Panc1 (cell line): ENCODE data around the gene TLE1. TPM values are rescaled to one million over a fixed set of nuclear protein-coding genes. Genes with fewer than 3 reads are reported as not detected.

Source experiments
- ATAC-seq: fragments of 200-7000 bp; cut with Tn5 transposase; 2 replicates; pipeline ENCODE4 v1.9.1; 2020; ENCODE audit warnings: mild to moderate bottlenecking, moderate library complexity
- BruUV-seq: library from RNA; stranded (reverse); fragments of 400-500 nt; replicated peaks from 2 replicates; lab custom pipeline; 2021; lab: Mats Ljungman, UMichigan
- CTCF ChIA-PET: fragments of 300-600 bp; sonication (Branson Sonifier 250); formaldehyde crosslinking; loops from one replicate; lab custom pipeline; 2022; ENCODE audit warnings: antibody characterized with exemption; lab: Charles Lee
- POLR2A ChIA-PET: fragments of 300-600 bp; sonication (Branson Sonifier 250); formaldehyde crosslinking; loops from one replicate; lab custom pipeline; 2022; ENCODE audit warnings: antibody characterized with exemption; lab: Charles Lee
- DNase-seq: peaks from one replicate; pipeline ENCODE4 v3.0.0-alpha.2; 2010; ENCODE audit warnings: low read depth, low spot score
- H3K27ac ChIP-seq: 2 replicates; pipeline ENCODE4 v1.5.1; 2011; ENCODE audit warnings: mild to moderate bottlenecking, low read length, inconsistent platforms
- H3K27me3 ChIP-seq: fragments of 200-500 bp; sonication (Bioruptor generic); 2 replicates; pipeline ENCODE4 v1.6.0; 2014; ENCODE audit warnings: low read length, inconsistent platforms; ENCODE audit not compliant: control insufficient read depth, insufficient read depth
- H3K36me3 ChIP-seq: fragments of 200-500 bp; sonication (Bioruptor generic); 2 replicates; pipeline ENCODE4 v1.5.1; 2014; ENCODE audit warnings: inconsistent platforms, mild to moderate bottlenecking, low read length, moderate library complexity; ENCODE audit not compliant: control insufficient read depth, insufficient read depth
- H3K4me1 ChIP-seq: 2 replicates; pipeline ENCODE4 v1.5.1; 2011; ENCODE audit warnings: inconsistent platforms, mild to moderate bottlenecking, low read length, moderate library complexity; ENCODE audit not compliant: control insufficient read depth, insufficient read depth
- H3K4me3 ChIP-seq, 2 experiments: 2 replicates each; pipeline ENCODE4 v1.5.1; 2011 to 2012; ENCODE audit warnings: low read depth in 2 of 2, low read length in 2 of 2, mild to moderate bottlenecking in 2 of 2, inconsistent platforms in 1 of 2, moderate library complexity in 1 of 2
- H3K9me3 ChIP-seq: fragments of 200-500 bp; sonication (Bioruptor generic); 2 replicates; pipeline ENCODE4 v1.5.1; 2014; ENCODE audit warnings: low read depth, mild to moderate bottlenecking, inconsistent platforms, low read length, moderate library complexity; ENCODE audit not compliant: control insufficient read depth, insufficient read depth
- POLR2AphosphoS5 ChIP-seq: IDR thresholded peaks from 2 replicates; pipeline ENCODE4 v1.6.1; 2012; ENCODE audit warnings: mild to moderate bottlenecking, low read depth, low read length, moderate library complexity
- SIN3A ChIP-seq: IDR thresholded peaks from 2 replicates; pipeline ENCODE4 v1.6.1; 2012; ENCODE audit warnings: low read depth, mild to moderate bottlenecking, low read length, moderate library complexity, borderline replicate concordance; ENCODE audit not compliant: insufficient read depth
- TCF7L2 ChIP-seq: IDR thresholded peaks from 2 replicates; pipeline ENCODE4 v1.6.1; 2011; ENCODE audit warnings: mild to moderate bottlenecking, low read depth, low read length, inconsistent platforms
- in situ Hi-C: cut with HindIII; loops from 2 replicates; pipeline ENCODE4 v1.10.0; 2016; ENCODE audit warnings: low sequenced_read_pairs, low pct_unique_long_range_greater_than_20kb
- intact Hi-C: fragments of 100-400 bp; cut with micrococcal nuclease; formaldehyde crosslinking; loops from one replicate; pipeline ENCODE4 v1.10.0; 2022; ENCODE audit not compliant: unreplicated experiment
- total RNA-seq: library from RNA; stranded (reverse); gene quantifications from one replicate; pipeline ENCODE4 v1.2.1, GENCODE V29; 2021; ENCODE audit not compliant: unreplicated experiment
- TF ChIP-seq, protein P1 (sequence below): fragments of 450-650 bp; IDR thresholded peaks from 2 replicates; pipeline ENCODE4 v1.5.1; 2017; ENCODE audit warnings: mild to moderate bottlenecking
- TF ChIP-seq, protein P2 (sequence below), 2 experiments: IDR thresholded peaks; 2 replicates each; pipeline ENCODE4 v1.6.1; 2011 to 2012; ENCODE audit warnings: low read depth in 2 of 2, control low read depth in 1 of 2, low read length in 1 of 2, mild to moderate bottlenecking in 1 of 2, moderate library complexity in 1 of 2; ENCODE audit not compliant: insufficient read depth in 1 of 2

The TLE1 gene
- total RNA-seq, 1 experiment from 2014 or later, result 12.9 TPM

GRCh38 chr9:81558091-81558830 lies 131.1 kb downstream of the TLE1 start:
- no peaks in the 10 kb centered on the region for H3K9me3 ChIP-seq
- ATAC-seq, result no peak
- no peaks in the 10 kb centered on the region for H3K36me3 ChIP-seq
- ChIA-PET POLR2A (no interaction called here), CTCF (no interaction called here)
- H3K27me3 ChIP-seq, result no peaks in the 10 kb centered on the region
- no peaks in the 10 kb centered on the region; the same call in 1 of the 2 replicates for H3K4me1 ChIP-seq
- H3K4me3 ChIP-seq, result no peak overlapping the region
- no TSS peak for BruUV-seq
- H3K27ac ChIP-seq, result no peak overlapping the region
- TF ChIP-seq POLR2AphosphoS5, result no peak
- TF ChIP-seq TCF7L2, result no peak
- TF ChIP-seq, protein P1, sequence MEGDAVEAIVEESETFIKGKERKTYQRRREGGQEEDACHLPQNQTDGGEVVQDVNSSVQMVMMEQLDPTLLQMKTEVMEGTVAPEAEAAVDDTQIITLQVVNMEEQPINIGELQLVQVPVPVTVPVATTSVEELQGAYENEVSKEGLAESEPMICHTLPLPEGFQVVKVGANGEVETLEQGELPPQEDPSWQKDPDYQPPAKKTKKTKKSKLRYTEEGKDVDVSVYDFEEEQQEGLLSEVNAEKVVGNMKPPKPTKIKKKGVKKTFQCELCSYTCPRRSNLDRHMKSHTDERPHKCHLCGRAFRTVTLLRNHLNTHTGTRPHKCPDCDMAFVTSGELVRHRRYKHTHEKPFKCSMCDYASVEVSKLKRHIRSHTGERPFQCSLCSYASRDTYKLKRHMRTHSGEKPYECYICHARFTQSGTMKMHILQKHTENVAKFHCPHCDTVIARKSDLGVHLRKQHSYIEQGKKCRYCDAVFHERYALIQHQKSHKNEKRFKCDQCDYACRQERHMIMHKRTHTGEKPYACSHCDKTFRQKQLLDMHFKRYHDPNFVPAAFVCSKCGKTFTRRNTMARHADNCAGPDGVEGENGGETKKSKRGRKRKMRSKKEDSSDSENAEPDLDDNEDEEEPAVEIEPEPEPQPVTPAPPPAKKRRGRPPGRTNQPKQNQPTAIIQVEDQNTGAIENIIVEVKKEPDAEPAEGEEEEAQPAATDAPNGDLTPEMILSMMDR, result no peak
- TF ChIP-seq, protein P2, sequence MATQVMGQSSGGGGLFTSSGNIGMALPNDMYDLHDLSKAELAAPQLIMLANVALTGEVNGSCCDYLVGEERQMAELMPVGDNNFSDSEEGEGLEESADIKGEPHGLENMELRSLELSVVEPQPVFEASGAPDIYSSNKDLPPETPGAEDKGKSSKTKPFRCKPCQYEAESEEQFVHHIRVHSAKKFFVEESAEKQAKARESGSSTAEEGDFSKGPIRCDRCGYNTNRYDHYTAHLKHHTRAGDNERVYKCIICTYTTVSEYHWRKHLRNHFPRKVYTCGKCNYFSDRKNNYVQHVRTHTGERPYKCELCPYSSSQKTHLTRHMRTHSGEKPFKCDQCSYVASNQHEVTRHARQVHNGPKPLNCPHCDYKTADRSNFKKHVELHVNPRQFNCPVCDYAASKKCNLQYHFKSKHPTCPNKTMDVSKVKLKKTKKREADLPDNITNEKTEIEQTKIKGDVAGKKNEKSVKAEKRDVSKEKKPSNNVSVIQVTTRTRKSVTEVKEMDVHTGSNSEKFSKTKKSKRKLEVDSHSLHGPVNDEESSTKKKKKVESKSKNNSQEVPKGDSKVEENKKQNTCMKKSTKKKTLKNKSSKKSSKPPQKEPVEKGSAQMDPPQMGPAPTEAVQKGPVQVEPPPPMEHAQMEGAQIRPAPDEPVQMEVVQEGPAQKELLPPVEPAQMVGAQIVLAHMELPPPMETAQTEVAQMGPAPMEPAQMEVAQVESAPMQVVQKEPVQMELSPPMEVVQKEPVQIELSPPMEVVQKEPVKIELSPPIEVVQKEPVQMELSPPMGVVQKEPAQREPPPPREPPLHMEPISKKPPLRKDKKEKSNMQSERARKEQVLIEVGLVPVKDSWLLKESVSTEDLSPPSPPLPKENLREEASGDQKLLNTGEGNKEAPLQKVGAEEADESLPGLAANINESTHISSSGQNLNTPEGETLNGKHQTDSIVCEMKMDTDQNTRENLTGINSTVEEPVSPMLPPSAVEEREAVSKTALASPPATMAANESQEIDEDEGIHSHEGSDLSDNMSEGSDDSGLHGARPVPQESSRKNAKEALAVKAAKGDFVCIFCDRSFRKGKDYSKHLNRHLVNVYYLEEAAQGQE (IDR thresholded peaks at IDR 0.05; ENCODE audit: insufficient read depth in 1 of 2, low read depth in 2 of 2, low read length in 1 of 2), result no peak
- no peak for TF ChIP-seq SIN3A
- no peak for DNase-seq
- in situ Hi-C loops, result no loop called here
- intact Hi-C loops, result no loop called here

DNA sequence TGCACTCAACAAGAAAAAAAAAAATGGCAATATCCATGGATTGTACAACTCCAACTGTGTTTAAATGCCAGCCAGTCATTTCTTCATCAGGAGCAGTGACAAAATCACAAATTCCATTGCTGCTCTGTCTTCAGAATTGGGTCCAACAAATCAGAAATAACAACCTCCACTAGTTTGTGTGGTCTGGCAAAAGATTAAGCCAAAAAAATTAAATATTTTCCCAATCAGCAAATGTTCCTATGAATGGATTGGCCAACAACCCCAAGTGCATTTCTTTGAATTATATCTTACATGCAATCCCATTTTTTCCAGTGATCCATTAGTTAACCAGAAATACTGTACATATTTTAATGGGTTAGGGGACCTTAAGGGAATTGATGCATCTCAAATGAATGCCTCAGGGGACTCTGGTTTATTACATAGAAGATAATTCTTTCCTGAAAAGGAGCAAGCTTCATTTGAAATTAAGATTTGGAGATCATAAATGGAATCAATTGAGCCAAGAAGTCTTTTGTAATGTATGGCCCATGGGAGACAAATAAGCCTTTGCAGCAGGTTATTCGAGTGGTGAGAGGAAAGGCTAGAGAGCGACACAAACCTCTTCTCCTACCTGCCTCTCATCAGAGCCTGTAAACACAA lies 131.8 kb downstream of the TLE1 start:
- no peak overlapping the region for H3K4me3 ChIP-seq
- DNase-seq, result no peak
- no peaks in the 10 kb centered on the region for H3K27me3 ChIP-seq
- H3K4me1 ChIP-seq, result no peaks in the 10 kb centered on the region; the same call in 1 of the 2 replicates
- in situ Hi-C loops (no loop called here), intact Hi-C loops (no loop called here)
- ChIA-PET CTCF (no interaction called here), POLR2A (no interaction called here)
- no peaks in the 10 kb centered on the region for H3K36me3 ChIP-seq
- ATAC-seq, result no peak
- no peaks in the 10 kb centered on the region for H3K9me3 ChIP-seq
- TF ChIP-seq POLR2AphosphoS5, result no peak
- TF ChIP-seq, protein P2 (IDR thresholded peaks at IDR 0.05; ENCODE audit: insufficient read depth in 1 of 2, low read depth in 2 of 2, low read length in 1 of 2), result no peak
- TF ChIP-seq TCF7L2, result no peak
- TF ChIP-seq, protein P1, result no peak
- no peak for TF ChIP-seq SIN3A
- BruUV-seq, result no TSS peak
- no peak overlapping the region for H3K27ac ChIP-seq
